ENCODE data around the gene ZNF557.
A peak's percentile ranks its signal among the peaks of the same experiment; 100 is the strongest.
"Not testable (repeated sequence)": the region's sequence is repeated elsewhere in the genome, so short reads cannot be mapped to it uniquely, and the experiment has no call there.

The ZNF557 gene

DNA sequence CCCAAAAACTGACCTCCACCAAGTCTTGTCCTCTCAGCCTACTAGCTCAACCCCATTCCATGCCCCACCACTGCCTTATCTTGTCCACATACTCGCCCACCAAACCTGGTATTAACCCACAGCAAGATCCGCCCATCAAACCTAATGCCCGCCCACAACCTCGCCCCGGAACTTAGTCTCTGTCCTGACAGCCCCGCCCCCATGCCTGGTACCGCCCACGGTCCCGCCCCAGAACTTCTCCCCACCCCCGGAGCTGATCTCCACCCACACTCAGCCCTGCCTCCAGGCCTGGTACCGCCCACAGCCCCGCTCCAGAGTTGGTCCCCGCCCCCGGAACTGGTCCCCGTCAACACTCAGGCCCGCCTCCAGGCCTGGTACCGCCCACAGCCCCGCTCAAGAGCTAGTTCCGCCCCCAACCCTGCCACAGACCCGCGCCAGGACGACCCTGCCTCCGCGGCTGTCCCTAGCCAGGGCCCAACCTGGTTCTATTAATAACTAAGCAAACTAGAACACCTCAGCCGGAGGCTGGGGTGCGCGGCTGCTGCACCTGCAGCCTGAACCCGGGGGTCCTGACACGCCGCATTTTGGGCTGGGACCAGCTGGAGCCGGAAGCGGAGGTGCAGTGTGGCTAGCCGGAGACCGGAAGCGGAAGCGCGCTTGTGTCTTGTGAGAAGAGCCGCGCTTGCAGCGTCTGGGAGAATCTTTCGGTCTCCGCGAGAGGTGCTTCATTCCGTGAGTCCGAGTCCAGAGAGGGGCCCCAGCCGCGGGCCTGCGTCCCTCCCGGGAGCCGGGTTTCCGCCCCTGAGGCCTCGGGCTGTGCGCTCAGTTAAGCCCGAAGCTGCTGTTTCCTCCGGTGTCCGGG lies at the start of gene ZNF557:
Gene ZNF557 (plus strand): TSS at position 662 of the 862 bp plus-strand sequence. CDS start 5,372 bp downstream, outside the sequence.
- Histone ChIP-seq H3K9me3 (ENCODE audit: control insufficient read depth in 2 of 2, low read length in 2 of 2) (no peaks in the 10 kb centered on the region), H3K4me3 (ENCODE audit: low read length in 2 of 2) (peak within 1 kb of the TSS; percentile 98 to 99), H3K27ac (ENCODE audit: low read length) (peak within 1 kb of the TSS; percentile 53), H3K9ac (ENCODE audit: low read length in 2 of 2) (peak within 1 kb of the TSS; percentile 83 to 95), H3K27me3 (ENCODE audit: control insufficient read depth in 1 of 2, insufficient read depth in 2 of 2, low read length in 2 of 2) (no peaks in the 10 kb centered on the region), H3K4me1 (ENCODE audit: control insufficient read depth, insufficient read depth, low read length) (peaks cover 13% of the 10 kb centered on the region), H3K36me3 (ENCODE audit: control insufficient read depth in 2 of 2, insufficient read depth in 2 of 2, low read length in 2 of 2) (peaks cover 17 to 20% of the 10 kb centered on the region in 2 donors)

DNA sequence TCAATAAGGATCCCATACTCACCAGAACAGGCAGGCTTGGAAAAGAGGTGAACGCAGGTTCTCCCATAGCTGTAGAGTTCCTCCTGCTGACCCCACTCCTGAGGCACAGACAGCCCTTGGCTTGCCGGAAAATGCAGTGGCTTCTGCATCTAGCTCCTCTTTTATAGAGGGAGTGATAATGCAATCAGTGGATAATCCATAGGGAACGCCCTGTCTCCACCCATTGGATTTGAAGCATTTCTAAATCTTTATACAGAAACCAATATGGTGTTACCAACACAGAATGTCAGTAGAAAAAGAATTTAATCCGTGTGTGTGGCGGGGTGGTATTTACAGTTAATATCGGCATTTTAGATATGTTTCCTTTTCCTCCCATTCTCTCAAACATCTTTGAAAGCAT lies 48.2 kb upstream of the ZNF557 start, which contains the start of gene MBD3L2B:
Gene MBD3L2B (minus strand): TSS at position 101 of the 400 bp plus-strand sequence. CDS start 34 bp downstream, at position 67.
- not testable (repeated sequence) for H3K4me1 ChIP-seq (ENCODE audit: control insufficient read depth, insufficient read depth, low read length); H3K27ac ChIP-seq (ENCODE audit: low read length); H3K9me3 ChIP-seq (ENCODE audit: control insufficient read depth in 2 of 2, low read length in 2 of 2); H3K36me3 ChIP-seq (ENCODE audit: control insufficient read depth in 2 of 2, insufficient read depth in 2 of 2, low read length in 2 of 2); H3K9ac ChIP-seq (ENCODE audit: low read length in 2 of 2); H3K4me3 ChIP-seq (ENCODE audit: low read length in 2 of 2); H3K27me3 ChIP-seq (ENCODE audit: control insufficient read depth in 1 of 2, insufficient read depth in 2 of 2, low read length in 2 of 2)

DNA sequence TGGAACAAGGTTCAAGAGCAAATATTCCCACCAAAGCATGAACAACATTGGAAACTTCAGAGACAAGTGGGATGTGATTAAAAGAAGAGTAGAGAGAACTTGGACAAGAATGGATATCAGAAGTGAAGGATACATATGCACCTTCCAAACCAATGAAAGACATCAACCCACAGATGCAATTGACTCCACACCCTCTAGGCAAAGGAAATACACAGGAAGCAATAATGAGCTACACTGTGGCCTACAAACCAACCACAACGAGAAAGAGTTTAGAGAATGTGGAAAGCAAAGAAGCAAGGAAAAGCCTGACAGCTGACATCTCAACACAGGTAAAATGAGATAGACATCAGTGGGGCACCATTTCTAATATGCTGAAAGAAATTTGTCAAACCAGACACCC lies 40.7 kb upstream of the ZNF557 start:
- H3K4me1 ChIP-seq (ENCODE audit: control insufficient read depth, insufficient read depth, low read length); H3K27me3 ChIP-seq (ENCODE audit: control insufficient read depth in 1 of 2, insufficient read depth in 2 of 2, low read length in 2 of 2); H3K4me3 ChIP-seq (ENCODE audit: low read length in 2 of 2); H3K27ac ChIP-seq (ENCODE audit: low read length); H3K9me3 ChIP-seq (ENCODE audit: control insufficient read depth in 2 of 2, low read length in 2 of 2); H3K9ac ChIP-seq (ENCODE audit: low read length in 2 of 2); H3K36me3 ChIP-seq (ENCODE audit: control insufficient read depth in 2 of 2, insufficient read depth in 2 of 2, low read length in 2 of 2): not testable (repeated sequence)

DNA sequence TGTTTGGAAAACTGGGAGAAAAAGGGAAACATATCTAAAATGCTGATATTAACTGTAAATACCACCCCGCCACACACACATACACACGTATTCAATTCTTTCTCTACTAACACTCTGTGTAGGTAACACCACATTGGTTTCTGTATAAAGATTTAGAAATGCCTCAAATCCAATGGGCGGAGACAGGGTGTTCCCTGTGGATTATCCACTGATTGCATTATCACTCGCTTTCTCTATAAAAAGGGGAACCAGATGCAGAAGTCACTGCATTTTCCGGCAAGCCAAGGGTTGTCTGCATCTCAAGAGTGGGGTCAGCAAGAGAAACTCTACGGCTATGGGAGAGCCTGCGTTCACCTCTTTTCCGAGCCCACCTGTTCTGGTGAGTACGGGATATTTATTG lies 39.2 kb upstream of the ZNF557 start, which contains the start of gene MBD3L5:
Gene MBD3L5 (plus strand): TSS at position 301 of the 400 bp plus-strand sequence. CDS start 34 bp downstream, at position 335.
- not testable (repeated sequence) for H3K9me3 ChIP-seq (ENCODE audit: control insufficient read depth in 2 of 2, low read length in 2 of 2); H3K27ac ChIP-seq (ENCODE audit: low read length); H3K36me3 ChIP-seq (ENCODE audit: control insufficient read depth in 2 of 2, insufficient read depth in 2 of 2, low read length in 2 of 2); H3K4me1 ChIP-seq (ENCODE audit: control insufficient read depth, insufficient read depth, low read length); H3K27me3 ChIP-seq (ENCODE audit: control insufficient read depth in 1 of 2, insufficient read depth in 2 of 2, low read length in 2 of 2); H3K9ac ChIP-seq (ENCODE audit: low read length in 2 of 2); H3K4me3 ChIP-seq (ENCODE audit: low read length in 2 of 2)

DNA sequence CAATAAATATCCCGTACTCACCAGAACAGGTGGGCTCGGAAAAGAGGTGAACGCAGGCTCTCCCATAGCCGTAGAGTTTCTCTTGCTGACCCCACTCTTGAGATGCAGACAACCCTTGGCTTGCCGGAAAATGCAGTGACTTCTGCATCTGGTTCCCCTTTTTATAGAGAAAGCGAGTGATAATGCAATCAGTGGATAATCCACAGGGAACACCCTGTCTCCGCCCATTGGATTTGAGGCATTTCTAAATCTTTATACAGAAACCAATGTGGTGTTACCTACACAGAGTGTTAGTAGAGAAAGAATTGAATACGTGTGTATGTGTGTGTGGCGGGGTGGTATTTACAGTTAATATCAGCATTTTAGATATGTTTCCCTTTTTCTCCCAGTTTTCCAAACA lies 29.4 kb upstream of the ZNF557 start, which contains the start of gene MBD3L4:
Gene MBD3L4 (minus strand): TSS at position 101 of the 400 bp plus-strand sequence. CDS start 35 bp downstream, at position 66.
- H3K4me3 ChIP-seq (ENCODE audit: low read length in 2 of 2); H3K27me3 ChIP-seq (ENCODE audit: control insufficient read depth in 1 of 2, insufficient read depth in 2 of 2, low read length in 2 of 2); H3K9ac ChIP-seq (ENCODE audit: low read length in 2 of 2); H3K4me1 ChIP-seq (ENCODE audit: control insufficient read depth, insufficient read depth, low read length); H3K27ac ChIP-seq (ENCODE audit: low read length); H3K9me3 ChIP-seq (ENCODE audit: control insufficient read depth in 2 of 2, low read length in 2 of 2); H3K36me3 ChIP-seq (ENCODE audit: control insufficient read depth in 2 of 2, insufficient read depth in 2 of 2, low read length in 2 of 2): not testable (repeated sequence)

DNA sequence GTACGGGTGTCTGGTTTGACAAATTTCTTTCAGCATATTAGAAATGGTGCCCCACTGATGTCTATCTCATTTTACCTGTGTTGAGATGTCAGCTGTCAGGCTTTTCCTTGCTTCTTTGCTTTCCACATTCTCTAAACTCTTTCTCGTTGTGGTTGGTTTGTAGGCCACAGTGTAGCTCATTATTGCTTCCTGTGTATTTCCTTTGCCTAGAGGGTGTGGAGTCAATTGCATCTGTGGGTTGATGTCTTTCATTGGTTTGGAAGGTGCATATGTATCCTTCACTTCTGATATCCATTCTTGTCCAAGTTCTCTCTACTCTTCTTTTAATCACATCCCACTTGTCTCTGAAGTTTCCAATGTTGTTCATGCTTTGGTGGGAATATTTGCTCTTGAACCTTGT lies 27.9 kb upstream of the ZNF557 start:
- H3K36me3 ChIP-seq (ENCODE audit: control insufficient read depth in 2 of 2, insufficient read depth in 2 of 2, low read length in 2 of 2); H3K9me3 ChIP-seq (ENCODE audit: control insufficient read depth in 2 of 2, low read length in 2 of 2); H3K4me3 ChIP-seq (ENCODE audit: low read length in 2 of 2); H3K27me3 ChIP-seq (ENCODE audit: control insufficient read depth in 1 of 2, insufficient read depth in 2 of 2, low read length in 2 of 2); H3K27ac ChIP-seq (ENCODE audit: low read length); H3K9ac ChIP-seq (ENCODE audit: low read length in 2 of 2); H3K4me1 ChIP-seq (ENCODE audit: control insufficient read depth, insufficient read depth, low read length): not testable (repeated sequence)

DNA sequence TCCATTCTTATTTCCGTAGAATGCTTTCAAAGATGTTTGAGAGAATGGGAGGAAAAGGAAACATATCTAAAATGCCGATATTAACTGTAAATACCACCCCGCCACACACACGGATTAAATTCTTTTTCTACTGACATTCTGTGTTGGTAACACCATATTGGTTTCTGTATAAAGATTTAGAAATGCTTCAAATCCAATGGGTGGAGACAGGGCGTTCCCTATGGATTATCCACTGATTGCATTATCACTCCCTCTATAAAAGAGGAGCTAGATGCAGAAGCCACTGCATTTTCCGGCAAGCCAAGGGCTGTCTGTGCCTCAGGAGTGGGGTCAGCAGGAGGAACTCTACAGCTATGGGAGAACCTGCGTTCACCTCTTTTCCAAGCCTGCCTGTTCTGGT lies 20.5 kb upstream of the ZNF557 start, which contains the start of gene MBD3L2:
Gene MBD3L2 (plus strand): TSS at position 301 of the 400 bp plus-strand sequence. CDS start 53 bp downstream, at position 354.
- not testable (repeated sequence) for H3K4me1 ChIP-seq (ENCODE audit: control insufficient read depth, insufficient read depth, low read length); H3K9me3 ChIP-seq (ENCODE audit: control insufficient read depth in 2 of 2, low read length in 2 of 2); H3K27me3 ChIP-seq (ENCODE audit: control insufficient read depth in 1 of 2, insufficient read depth in 2 of 2, low read length in 2 of 2); H3K36me3 ChIP-seq (ENCODE audit: control insufficient read depth in 2 of 2, insufficient read depth in 2 of 2, low read length in 2 of 2); H3K27ac ChIP-seq (ENCODE audit: low read length); H3K4me3 ChIP-seq (ENCODE audit: low read length in 2 of 2); H3K9ac ChIP-seq (ENCODE audit: low read length in 2 of 2)

DNA sequence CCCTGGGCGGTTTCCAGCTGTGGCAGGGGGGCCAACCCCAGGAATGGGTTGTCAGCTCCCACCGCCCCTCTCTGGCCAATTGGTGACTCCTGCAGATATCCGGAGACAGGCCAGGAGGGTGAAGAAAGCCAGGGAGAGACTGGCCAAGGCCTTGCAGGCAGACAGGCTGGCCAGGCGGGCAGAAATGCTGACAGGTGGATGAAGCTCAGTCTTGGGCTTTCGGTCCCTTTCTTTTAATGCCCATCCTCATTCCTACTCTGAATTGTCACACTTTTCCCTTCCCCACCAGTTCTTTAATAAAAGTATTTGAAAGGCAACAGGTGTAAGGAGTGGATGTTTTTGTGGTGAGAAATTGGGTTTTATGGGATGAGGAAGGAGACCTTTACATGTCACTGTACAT lies 18.1 kb upstream of the ZNF557 start:
- H3K27ac ChIP-seq (ENCODE audit: low read length); H3K4me3 ChIP-seq (ENCODE audit: low read length in 2 of 2); H3K9me3 ChIP-seq (ENCODE audit: control insufficient read depth in 2 of 2, low read length in 2 of 2): not testable (repeated sequence)

DNA sequence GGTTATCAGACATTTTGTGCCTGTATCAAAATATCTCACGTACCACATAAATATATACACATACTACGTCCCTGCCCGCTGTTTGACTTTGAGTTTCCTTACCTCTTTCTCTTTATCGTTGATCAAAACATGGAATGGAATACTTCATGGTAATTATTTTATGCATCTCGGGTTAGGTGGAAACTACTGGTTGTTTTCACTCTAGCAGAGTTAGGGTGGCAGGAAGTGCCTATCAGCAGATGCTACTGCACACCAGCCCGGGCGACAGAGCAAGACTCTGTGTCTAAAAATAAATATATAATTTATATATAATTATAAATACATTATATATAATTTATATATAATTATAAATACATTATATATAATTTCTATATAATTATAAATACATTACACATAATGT lies 16.6 kb upstream of the ZNF557 start:
- not testable (repeated sequence) for H3K36me3 ChIP-seq (ENCODE audit: control insufficient read depth in 2 of 2, insufficient read depth in 2 of 2, low read length in 2 of 2); H3K27ac ChIP-seq (ENCODE audit: low read length); H3K9ac ChIP-seq (ENCODE audit: low read length in 2 of 2); H3K27me3 ChIP-seq (ENCODE audit: control insufficient read depth in 1 of 2, insufficient read depth in 2 of 2, low read length in 2 of 2); H3K4me1 ChIP-seq (ENCODE audit: control insufficient read depth, insufficient read depth, low read length); H3K4me3 ChIP-seq (ENCODE audit: low read length in 2 of 2); H3K9me3 ChIP-seq (ENCODE audit: control insufficient read depth in 2 of 2, low read length in 2 of 2)

More for the DNA sequence above, 18.1 kb upstream of the ZNF557 start:
- not testable (repeated sequence) for H3K4me1 ChIP-seq (ENCODE audit: control insufficient read depth, insufficient read depth, low read length); H3K9ac ChIP-seq (ENCODE audit: low read length in 2 of 2); H3K27me3 ChIP-seq (ENCODE audit: control insufficient read depth in 1 of 2, insufficient read depth in 2 of 2, low read length in 2 of 2); H3K36me3 ChIP-seq (ENCODE audit: control insufficient read depth in 2 of 2, insufficient read depth in 2 of 2, low read length in 2 of 2)

DNA sequence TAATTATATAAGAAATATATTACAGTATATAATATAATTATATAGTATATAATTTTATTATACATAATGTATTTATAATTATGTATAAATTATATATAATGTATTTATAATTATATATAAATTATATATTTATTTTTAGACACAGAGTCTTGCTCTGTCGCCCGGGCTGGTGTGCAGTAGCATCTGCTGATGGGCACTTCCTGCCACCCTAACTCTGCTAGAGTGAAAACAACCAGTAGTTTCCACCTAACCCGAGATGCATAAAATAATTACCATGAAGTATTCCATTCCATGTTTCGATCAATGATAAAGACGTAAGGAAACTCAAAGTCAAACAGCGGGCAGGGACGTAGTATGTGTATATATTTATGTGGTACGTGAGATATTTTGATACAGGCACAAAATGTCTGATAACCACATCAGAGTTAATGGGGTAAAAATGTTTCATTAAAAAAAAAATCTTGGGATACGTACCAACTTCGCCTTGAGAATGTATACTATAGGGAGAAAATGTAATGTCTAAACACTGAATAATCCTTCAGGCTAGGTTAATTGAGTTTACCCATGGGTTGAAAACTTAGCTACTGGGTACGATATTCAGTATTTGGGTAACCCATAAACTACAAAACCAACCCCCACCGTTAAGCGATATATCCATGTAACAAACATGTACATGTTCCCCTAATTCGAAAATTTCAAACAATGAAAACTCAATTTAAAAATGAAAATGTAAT lies 14.7 kb upstream of the ZNF557 start:
- not testable (repeated sequence) for H3K9me3 ChIP-seq (ENCODE audit: control insufficient read depth in 2 of 2, low read length in 2 of 2); H3K4me3 ChIP-seq (ENCODE audit: low read length in 2 of 2); H3K27ac ChIP-seq (ENCODE audit: low read length); H3K36me3 ChIP-seq (ENCODE audit: control insufficient read depth in 2 of 2, insufficient read depth in 2 of 2, low read length in 2 of 2); H3K4me1 ChIP-seq (ENCODE audit: control insufficient read depth, insufficient read depth, low read length); H3K27me3 ChIP-seq (ENCODE audit: control insufficient read depth in 1 of 2, insufficient read depth in 2 of 2, low read length in 2 of 2); H3K9ac ChIP-seq (ENCODE audit: low read length in 2 of 2)
